Heart left ventricle (tissue), 16 donors: ENCODE data around the gene C15orf40. TPM values are rescaled to one million over a fixed set of nuclear protein-coding genes. Genes with fewer than 3 reads are reported as not detected.
"Not testable (repeated sequence)": the region's sequence is repeated elsewhere in the genome, so short reads cannot be mapped to it uniquely, and the experiment has no call there.

Experiments
- ATAC-seq, 4 donors: fragments of 200-7000 bp; cut with Tn5 transposase; one replicate each; pipeline ENCODE4 v1.9.1; 2020 to 2022; ENCODE audit warnings: moderate library complexity in 4 of 4, mild to moderate bottlenecking in 3 of 4, moderate number of reproducible peaks in 1 of 4
- DNase-seq, 5 donors: peaks; one replicate each; pipeline ENCODE4 v3.0.0-alpha.2; 2020
- H3K27ac ChIP-seq, 12 donors: fragments of 200-600 bp; sonication (generic) in 4 of 12; one replicate each; pipeline versions ENCODE4 v1.5.0 to v1.8.0; 2016 to 2022; ENCODE audit warnings: mild to moderate bottlenecking in 2 of 12
- H3K27me3 ChIP-seq, 9 donors: fragments of 200-600 bp; sonication (generic) in 2 of 9; one replicate each; pipeline versions ENCODE4 v1.5.1 to v1.8.0; 2016 to 2022; ENCODE audit warnings: mild to moderate bottlenecking in 3 of 9
- H3K36me3 ChIP-seq, 9 donors: fragments of 200-600 bp; sonication (generic) in 2 of 9; one replicate each; pipeline versions ENCODE4 v1.5.0 to v1.8.0; 2018 to 2022; ENCODE audit warnings: mild to moderate bottlenecking in 2 of 9
- H3K4me1 ChIP-seq, 12 donors: fragments of 200-600 bp; sonication (generic) in 4 of 12; one replicate each; pipeline versions ENCODE4 v1.5.0 to v1.8.0; 2016 to 2022; ENCODE audit warnings: mild to moderate bottlenecking in 3 of 12
- H3K4me3 ChIP-seq, 12 donors: fragments of 200-600 bp; sonication (generic) in 4 of 12; one replicate each; pipeline versions ENCODE4 v1.5.0 to v1.8.0; 2017 to 2022; ENCODE audit warnings: mild to moderate bottlenecking in 9 of 12, moderate library complexity in 4 of 12
- H3K9me3 ChIP-seq, 12 donors: fragments of 200-600 bp; sonication (generic) in 4 of 12; one replicate each; pipeline versions ENCODE4 v1.5.0 to v1.8.0; 2016 to 2022; ENCODE audit warnings: mild to moderate bottlenecking in 1 of 12
- CTCF ChIP-seq, 12 donors: fragments of 200-600 bp; sonication (generic) in 4 of 12; IDR thresholded peaks; one replicate each; pipeline versions ENCODE4 v1.5.0 to v1.8.0; 2018 to 2022; ENCODE audit warnings: antibody characterized with exemption in 12 of 12, mild to moderate bottlenecking in 5 of 12
- POLR2A ChIP-seq, 2 donors: fragments of 450-650 bp; IDR thresholded peaks; one replicate each; pipeline ENCODE4 v1.6.1; 2017; ENCODE audit warnings: antibody characterized with exemption in 2 of 2, mild to moderate bottlenecking in 2 of 2, moderate library complexity in 2 of 2
- WGBS, 4 donors: extraction: QIAGEN DNeasy Blood & Tissue Kit in 2 of 4; methylation state at CpG; one replicate each; pipeline versions ENCODE4 v1.1.5 to v1.1.7; 2013 to 2018; 5-methylcytosine and 5-hydroxymethylcytosine counted together
- intact Hi-C, 10 donors: fragments of 100-400 bp; cut with DNase I; formaldehyde crosslinking; loops; one replicate each; pipeline versions ENCODE4 v1.11.1 to v1.14.2; 2022
- polyA plus RNA-seq, 2 donors: library from polyadenylated mRNA; stranded (reverse); fragments of 200-250 nt; gene quantifications; one replicate each; pipeline ENCODE4 v1.2.3, GENCODE V29; 2013
- total RNA-seq, 9 donors: library from RNA; depleted of rRNA in 2 of 9; stranded (reverse); fragments of >200 nt in 2 of 9; fragmentation: NEBNext Ultra II Directional in 3 of 9; extraction: Animal tissue kit (Norgen Biotek cat#: 25700) in 3 of 9; gene quantifications; one replicate each; pipeline versions ENCODE4 v1.1.0 to v1.2.4, GENCODE V29; 2016 to 2023
- donor health status: ischemic (EF 13 %, LVEDD 7.1; RV severe dilation, severe dysfunction).
- donor health status: healthy with polysubstance abuse.
- donor health status: DM: no; HTN: yes; CAD: no.
- donor health status: DM: no; HTN: no; CAD: no.
- donor health status: ischemic (EF 25% LVEDD 6.9; RV normal size, moderate dysfunction).
- donor health status: ischemic (EF 25% LVEDD 5.7; RV mildly dilated, moderate dysfunction).
- donor health status: healthy.
- donor health status: DM: yes; HTN: yes; CAD: no.
- donor health status: ischemic (EF 35%, LVEDD 5.7; RV mildly dilated, moderate dysfunction).
- donor health status: nonischemic (EF 11% LVEDD 7.7; RV severe dilation, severe dysfunction).
- donor health status: DM: yes; HTN: yes; CAD: no.
- donor health status: PGD.
- donor health status: ischemic (EF 29% LVEDD 5.4; RV normal size, mild dysfunction).
- donor health status: nonischemic (EF 23%, LVEDD 6.1; RV moderate dilation, normal function).

The C15orf40 gene
- total and polyA plus RNA-seq, 11 donors = 6.0 to 17.0 (median 9.4) TPM

GRCh38 chr15:83036253-83036652, 24.8 kb upstream of the C15orf40 start:
- H3K27ac ChIP-seq = no peak overlapping the region
- no peaks in the 10 kb centered on the region for H3K27me3 ChIP-seq
- ATAC-seq = no peak
- intact Hi-C loops = no loop called here
- peaks cover 4 to 52% (median 50%) of the 10 kb centered on the region in 9 donors for H3K36me3 ChIP-seq
- peaks cover 0 to 13% (median 0%) of the 10 kb centered on the region in 12 donors for H3K9me3 ChIP-seq
- peaks cover 0 to 4% (median 0%) of the 10 kb centered on the region in 12 donors for H3K4me1 ChIP-seq
- no peak overlapping the region for H3K4me3 ChIP-seq
- WGBS, 4 donors = 94 to 97% (median 96%) methylated on average over 6 of the region's 6 CpGs
- DNase-seq = no peak
- TF ChIP-seq CTCF (IDR thresholded peaks at IDR 0.05) (no peak), POLR2A (IDR thresholded peaks at IDR 0.05) (no peak)

- ATAC-seq, DNase-seq, H3K9me3 ChIP-seq, H3K4me3 ChIP-seq, H3K4me1 ChIP-seq, H3K27me3 ChIP-seq, intact Hi-C loops, H3K27ac ChIP-seq: not testable (repeated sequence)
- 96 to 100% (median 98%) methylated on average over 6 of the region's 6 CpGs for WGBS, 4 donors
- peaks cover 0 to 70% (median 52%) of the 10 kb centered on the region in 9 donors for H3K36me3 ChIP-seq
These were observed 19.8 kb upstream of the C15orf40 start for GRCh38 chr15:83031234-83031633.

DNA sequence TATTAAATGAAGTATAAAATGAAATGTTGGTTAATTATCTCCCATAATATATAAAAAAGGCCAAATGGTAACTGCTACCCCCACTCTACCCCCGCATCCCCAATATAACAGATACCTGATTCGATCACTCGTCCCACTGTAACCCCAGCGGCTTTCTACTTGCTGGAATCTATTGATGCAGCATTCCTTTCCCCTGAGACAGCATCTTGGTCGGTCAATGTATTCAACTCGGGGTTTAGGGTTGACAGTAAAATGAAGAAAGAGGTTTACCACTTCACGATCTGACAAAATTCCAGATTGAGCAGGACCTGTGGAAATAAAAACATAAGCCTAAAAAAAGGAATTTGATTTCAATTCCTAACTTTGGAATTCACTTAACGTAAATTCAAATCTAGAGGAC, 18.6 kb upstream of the C15orf40 start:
- no peak overlapping the region for H3K4me3 ChIP-seq
- no peak overlapping the region for H3K27ac ChIP-seq
- H3K9me3 ChIP-seq = peaks cover 0 to 4% (median 0%) of the 10 kb centered on the region in 12 donors
- intact Hi-C loops = no loop called here
- 90 to 94% (median 91%) methylated on average over 8 of the region's 8 CpGs for WGBS, 4 donors
- H3K4me1 ChIP-seq = no peaks in the 10 kb centered on the region
- no peaks in the 10 kb centered on the region for H3K27me3 ChIP-seq
- no peak for DNase-seq
- TF ChIP-seq POLR2A (IDR thresholded peaks at IDR 0.05) (no peak), CTCF (IDR thresholded peaks at IDR 0.05) (no peak)
- no peak for ATAC-seq
- H3K36me3 ChIP-seq = peaks cover 0 to 74% (median 51%) of the 10 kb centered on the region in 9 donors

GRCh38 chr15:83018436-83018835, 7.0 kb upstream of the C15orf40 start:
- Histone ChIP-seq H3K27ac (no peak overlapping the region), H3K4me1 (no peaks in the 10 kb centered on the region), H3K4me3 (no peak overlapping the region), H3K36me3 (peaks cover 3 to 78% (median 57%) of the 10 kb centered on the region in 9 donors), H3K27me3 (no peaks in the 10 kb centered on the region), H3K9me3 (no peaks in the 10 kb centered on the region)
- no peak for TF ChIP-seq POLR2A (IDR thresholded peaks at IDR 0.05)
- DNase-seq (no peak), ATAC-seq (no peak)
- intact Hi-C loops = loop anchor here in 6 of 10 donors (10.0 kb wide), 3 partner anchors 46 to 484 kb away; partner anchors contain the start of genes BTBD1 (in 4 of the 6) and HDGFL3 (in 2 of the 6)
- 87 to 95% (median 93%) methylated on average over 2 of the region's 2 CpGs for WGBS, 4 donors

GRCh38 chr15:83016906-83017305, 5.5 kb upstream of the C15orf40 start:
- H3K4me3 ChIP-seq = no peak overlapping the region
- H3K4me1 ChIP-seq = peaks cover 0 to 12% (median 7%) of the 10 kb centered on the region in 12 donors
- no peaks in the 10 kb centered on the region for H3K9me3 ChIP-seq
- H3K27me3 ChIP-seq = no peaks in the 10 kb centered on the region
- TF ChIP-seq POLR2A (IDR thresholded peaks at IDR 0.05) (no peak), CTCF (IDR thresholded peaks at IDR 0.05) (no peak)
- no peak overlapping the region for H3K27ac ChIP-seq
- ATAC-seq = no peak
- peaks cover 3 to 66% (median 57%) of the 10 kb centered on the region in 9 donors for H3K36me3 ChIP-seq
- WGBS, 4 donors = 80 to 88% (median 84%) methylated on average over 5 of the region's 5 CpGs
- intact Hi-C loops = loop anchor here in 6 of 10 donors (10.0 kb wide), 3 partner anchors 48 to 482 kb away; partner anchors contain the start of genes BTBD1 (in 4 of the 6) and HDGFL3 (in 2 of the 6)
- DNase-seq = no peak
